ENCODE data around the gene NHERF1.

GRCh38 chr17:74743755-74744154 lies 4.7 kb upstream of the NHERF1 start:
- TF ChIP-seq POLR2AphosphoS5 (IDR thresholded peaks at IDR 0.05) (no peak), POLR2A (IDR thresholded peaks at IDR 0.05) (no peak), EP300 (IDR thresholded peaks at IDR 0.05) (no peak)
- TF ChIP-seq, protein P1, sequence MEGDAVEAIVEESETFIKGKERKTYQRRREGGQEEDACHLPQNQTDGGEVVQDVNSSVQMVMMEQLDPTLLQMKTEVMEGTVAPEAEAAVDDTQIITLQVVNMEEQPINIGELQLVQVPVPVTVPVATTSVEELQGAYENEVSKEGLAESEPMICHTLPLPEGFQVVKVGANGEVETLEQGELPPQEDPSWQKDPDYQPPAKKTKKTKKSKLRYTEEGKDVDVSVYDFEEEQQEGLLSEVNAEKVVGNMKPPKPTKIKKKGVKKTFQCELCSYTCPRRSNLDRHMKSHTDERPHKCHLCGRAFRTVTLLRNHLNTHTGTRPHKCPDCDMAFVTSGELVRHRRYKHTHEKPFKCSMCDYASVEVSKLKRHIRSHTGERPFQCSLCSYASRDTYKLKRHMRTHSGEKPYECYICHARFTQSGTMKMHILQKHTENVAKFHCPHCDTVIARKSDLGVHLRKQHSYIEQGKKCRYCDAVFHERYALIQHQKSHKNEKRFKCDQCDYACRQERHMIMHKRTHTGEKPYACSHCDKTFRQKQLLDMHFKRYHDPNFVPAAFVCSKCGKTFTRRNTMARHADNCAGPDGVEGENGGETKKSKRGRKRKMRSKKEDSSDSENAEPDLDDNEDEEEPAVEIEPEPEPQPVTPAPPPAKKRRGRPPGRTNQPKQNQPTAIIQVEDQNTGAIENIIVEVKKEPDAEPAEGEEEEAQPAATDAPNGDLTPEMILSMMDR (IDR thresholded peaks at IDR 0.05) = no peak

Data from suprapubic skin (tissue), 4 donors.